Pancreas (tissue), 10 donors: ENCODE results near the gene TBC1D5. TPM values are rescaled to one million over a fixed set of nuclear protein-coding genes. Genes with fewer than 3 reads are reported as not detected.
"Not testable (repeated sequence)": the region's sequence is repeated elsewhere in the genome, so short reads cannot be mapped to it uniquely, and the experiment has no call there.

Experiments
- ATAC-seq, 4 donors: fragments of 200-7000 bp; cut with Tn5 transposase; one replicate each; pipeline versions ENCODE4 v1.8.0 to v1.9.1; 2020; ENCODE audit warnings: mild to moderate bottlenecking in 4 of 4, moderate library complexity in 4 of 4
- DNase-seq, 6 donors: peaks; one replicate each; pipeline ENCODE4 v3.0.0-alpha.2; 2020
- FAIRE-seq: peaks from 2 replicates; lab custom pipeline; 2012; peaks lifted over from hg19 to GRCh38; lab: Jason Lieb, UNC
- H3K27ac ChIP-seq, 4 donors: fragments of 200-600 bp; sonication (generic); 1 replicate in 3 of 4; 2 replicates in 1 of 4; pipeline versions ENCODE4 v1.5.0 to v1.8.0; 2020
- H3K27me3 ChIP-seq, 4 donors: fragments of 200-600 bp; one replicate each; pipeline ENCODE4 v1.8.0; 2021
- H3K36me3 ChIP-seq, 3 donors: fragments of 200-600 bp; sonication (generic) in 1 of 3; one replicate each; pipeline versions ENCODE4 v1.5.0 to v1.8.0; 2020 to 2021
- H3K4me1 ChIP-seq, 3 donors: fragments of 200-600 bp; one replicate each; pipeline ENCODE4 v1.8.0; 2021
- H3K4me3 ChIP-seq, 4 donors: fragments of 200-600 bp; sonication (generic) in 2 of 4; one replicate each; pipeline versions ENCODE4 v1.5.0 to v1.8.0; 2020 to 2021
- H3K9me3 ChIP-seq, 4 donors: fragments of 200-600 bp; one replicate each; pipeline ENCODE4 v1.8.0; 2021
- CTCF ChIP-seq, 4 donors: fragments of 200-600 bp; sonication (generic) in 3 of 4; IDR thresholded peaks; one replicate each; pipeline versions ENCODE4 v1.5.0 to v1.8.0; 2021; ENCODE audit warnings: antibody characterized with exemption in 4 of 4
- WGBS, 2 donors: extraction: QIAGEN DNeasy Blood & Tissue Kit; methylation state at CpG; one replicate each; pipeline ENCODE4 v1.1.7; 2013; 5-methylcytosine and 5-hydroxymethylcytosine counted together
- intact Hi-C, 3 donors: fragments of 100-400 bp; cut with DNase I; formaldehyde crosslinking; loops; one replicate each; pipeline versions ENCODE4 v1.11.1 to v1.14.2; 2022
- polyA plus RNA-seq, 2 donors: library from polyadenylated mRNA; stranded (reverse); fragments of 200-250 nt; gene quantifications; one replicate each; pipeline ENCODE4 v1.2.3, GENCODE V29; 2013
- total RNA-seq, 6 donors: library from RNA; stranded (reverse); fragmentation: NEBNext Ultra II Directional in 4 of 6; extraction: Animal tissue kit (Norgen Biotek cat#: 25700) in 4 of 6; gene quantifications; one replicate each; pipeline versions ENCODE4 v1.2.1 to v1.2.4, GENCODE V29; 2021 to 2023
- donor health status: healthy with polysubstance abuse.
- donor health status: DM: no; HTN: no; CAD: no; lungs with moderate emphysema.
- donor health status: DM: no; HTN: no; CAD: no.
- donor health status: control.
- donor health status: control.
- donor health status: Bipolar disorder and iron deficiency.
- donor health status: DM: yes; HTN: yes; CAD: no.
- donor health status: DM: no; HTN: no; CAD: no.
- donor health status: DM: no; HTN: no; CAD: no.
- donor health status: DM: yes; HTN: yes; CAD: no.

Gene TBC1D5
- total and polyA plus RNA-seq, 8 donors = 6.5 to 39.2 (median 19.9) TPM

DNA sequence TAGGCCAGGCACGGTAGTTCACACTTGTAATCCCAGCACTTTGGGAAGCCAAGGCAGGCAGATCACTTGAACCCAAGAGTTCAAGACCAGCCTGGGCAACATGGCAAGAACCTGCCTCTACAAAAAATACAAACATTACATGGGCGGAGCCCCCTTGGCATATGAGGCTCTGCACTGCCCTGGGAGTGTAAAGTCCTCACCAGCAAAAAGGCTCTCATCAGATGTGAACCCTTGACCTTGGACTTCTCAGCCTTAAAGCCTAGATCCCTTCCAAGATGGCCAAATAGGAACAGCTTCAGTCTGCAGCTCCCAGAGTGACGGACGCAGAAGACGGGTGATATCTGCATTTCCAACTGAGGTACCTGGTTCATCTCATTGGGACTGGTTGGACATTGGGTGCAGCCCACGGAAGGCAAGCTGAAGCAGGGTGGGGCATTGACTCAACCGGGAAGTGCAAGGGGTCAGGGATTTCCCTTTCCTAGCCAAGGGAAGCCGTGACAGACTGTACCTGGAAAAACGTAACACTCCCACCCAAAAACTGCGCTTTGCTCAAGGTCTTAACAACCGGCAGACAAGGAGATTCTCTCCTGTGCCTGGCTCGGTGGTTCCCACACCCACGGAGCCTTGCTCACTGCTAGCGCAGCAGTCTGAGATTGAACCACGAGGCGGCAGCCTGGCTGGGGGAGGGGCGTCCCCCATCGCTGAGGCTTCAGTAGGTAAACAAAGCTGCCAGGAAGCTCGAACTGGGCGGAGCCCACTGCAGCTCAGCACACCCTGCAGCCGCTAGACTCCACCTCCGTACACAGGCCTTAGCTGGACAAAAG lies 49.4 kb downstream of the TBC1D5 start:
- H3K36me3 ChIP-seq, intact Hi-C loops, ATAC-seq, H3K9me3 ChIP-seq, H3K4me1 ChIP-seq, H3K27me3 ChIP-seq, H3K27ac ChIP-seq, FAIRE-seq, H3K4me3 ChIP-seq: not testable (repeated sequence)
- peak in 1 of 6 donors; percentile 55 for DNase-seq
- WGBS, 2 donors = 97 to 98% methylated on average over 22 of the region's 22 CpGs

- intact Hi-C loops = no loop called here
- H3K9me3 ChIP-seq = no peaks in the 10 kb centered on the region
- FAIRE-seq (peak; percentile 45), ATAC-seq (no peak), DNase-seq (no peak)
- whole genome bisulfite sequencing, 2 donors = 96 to 97% methylated on average over 1 of the region's 1 CpG
- no peak overlapping the region for H3K4me3 ChIP-seq
- no peaks in the 10 kb centered on the region for H3K27me3 ChIP-seq
- TF ChIP-seq CTCF (IDR thresholded peaks at IDR 0.05) = no peak
- H3K27ac ChIP-seq = no peak overlapping the region
- H3K4me1 ChIP-seq = peaks cover 0 to 13% (median 0%) of the 10 kb centered on the region in 3 donors
- no peaks in the 10 kb centered on the region for H3K36me3 ChIP-seq
Measured at GRCh38 chr3:17687566-17687965, 54.9 kb downstream of the TBC1D5 start.

DNA sequence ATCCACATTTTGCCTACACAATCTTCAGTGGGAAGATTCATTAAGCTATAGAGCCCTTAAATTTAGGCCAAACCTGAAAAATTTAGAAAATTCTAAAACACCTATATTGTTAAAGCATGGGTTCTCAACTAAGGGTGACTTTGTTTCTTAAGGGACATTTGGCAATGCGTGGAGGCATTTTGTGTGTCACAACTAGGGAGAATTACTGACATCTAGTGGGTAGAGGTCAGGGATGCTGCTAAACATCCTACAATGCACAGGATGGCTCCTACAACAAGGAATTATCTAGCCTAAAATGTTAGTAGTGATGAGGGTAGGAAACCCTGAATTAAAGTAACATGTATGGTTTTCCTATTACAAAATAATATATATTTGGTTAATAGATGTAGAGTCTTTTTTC lies 55.8 kb downstream of the TBC1D5 start:
- Histone ChIP-seq H3K4me1 (peaks cover 0 to 13% (median 0%) of the 10 kb centered on the region in 3 donors), H3K27me3 (no peaks in the 10 kb centered on the region), H3K27ac (no peak overlapping the region), H3K36me3 (no peaks in the 10 kb centered on the region), H3K4me3 (no peak overlapping the region), H3K9me3 (no peaks in the 10 kb centered on the region)
- 94 to 98% methylated on average over 1 of the region's 1 CpG for WGBS, 2 donors
- FAIRE-seq (no peak), ATAC-seq (no peak), DNase-seq (no peak)
- TF ChIP-seq CTCF (IDR thresholded peaks at IDR 0.05) = no peak
- intact Hi-C loops = no loop called here

DNA sequence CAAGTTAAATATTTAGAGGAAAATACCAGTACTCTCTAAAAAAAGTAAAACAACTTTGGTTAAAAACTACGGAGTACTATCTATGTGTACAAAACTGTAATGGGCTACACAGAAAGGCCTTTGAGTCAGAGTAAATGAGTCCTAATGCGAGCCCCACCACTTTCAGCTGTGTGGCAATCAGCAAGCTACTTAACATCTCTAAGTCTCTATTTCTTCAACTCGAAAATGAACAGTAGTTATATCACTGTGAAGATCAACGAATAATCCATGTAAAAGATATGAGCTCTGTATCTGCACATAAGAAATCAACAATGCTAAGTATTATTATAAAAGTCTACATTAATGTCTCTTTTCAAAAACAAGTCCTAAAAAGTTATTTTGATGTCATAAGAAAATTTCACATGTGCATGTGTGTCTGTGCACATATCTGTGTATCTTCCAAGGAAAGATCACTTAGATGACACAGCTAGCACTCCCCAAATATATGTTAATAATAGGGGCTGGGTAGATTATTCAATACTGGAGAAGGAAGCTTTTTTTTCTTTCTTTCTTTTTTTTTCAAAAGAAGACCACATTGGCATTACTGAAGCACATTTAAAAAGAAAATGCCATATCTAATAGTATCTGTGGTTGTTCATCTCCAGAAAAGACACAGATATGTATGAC lies 58.8 kb downstream of the TBC1D5 start:
- TF ChIP-seq CTCF (IDR thresholded peaks at IDR 0.05) = no peak
- no peaks in the 10 kb centered on the region for H3K27me3 ChIP-seq
- intact Hi-C loops = no loop called here
- H3K9me3 ChIP-seq = no peaks in the 10 kb centered on the region
- FAIRE-seq = no peak
- no peak for DNase-seq
- ATAC-seq = no peak
- H3K4me1 ChIP-seq = peaks cover 0 to 13% (median 0%) of the 10 kb centered on the region in 3 donors
- no peaks in the 10 kb centered on the region for H3K36me3 ChIP-seq
- WGBS, 2 donors = 77 to 82% methylated on average over 4 of the region's 4 CpGs
- no peak overlapping the region for H3K4me3 ChIP-seq
- no peak overlapping the region for H3K27ac ChIP-seq

- Histone ChIP-seq H3K36me3 (no peaks in the 10 kb centered on the region), H3K4me1 (peaks cover 0 to 13% (median 0%) of the 10 kb centered on the region in 3 donors), H3K27me3 (no peaks in the 10 kb centered on the region), H3K9me3 (no peaks in the 10 kb centered on the region), H3K4me3 (no peak overlapping the region), H3K27ac (no peak overlapping the region)
- intact Hi-C loops = no loop called here
- no peak for DNase-seq
- ATAC-seq = no peak
- no peak for FAIRE-seq
- no peak for TF ChIP-seq CTCF (IDR thresholded peaks at IDR 0.05)
Measured at GRCh38 chr3:17680530-17680929, 61.9 kb downstream of the TBC1D5 start.
